Loucy (cell line): ENCODE results near the gene WNT9A.

Source experiments
- H2AFZ ChIP-seq: fragments of 200-600 bp; sonication (generic); 2 replicates; pipeline ENCODE4 v1.6.0; 2016; ENCODE audit warnings: antibody characterized with exemption, mild to moderate bottlenecking, low read length, moderate library complexity
- H3F3A ChIP-seq: fragments of 200-600 bp; 2 replicates; pipeline ENCODE4 v1.6.0; 2016; ENCODE audit warnings: antibody characterized with exemption, low read depth, mild to moderate bottlenecking
- H3K27me3 ChIP-seq: fragments of 200-600 bp; sonication (generic); 2 replicates; pipeline ENCODE4 v1.6.1; 2014; ENCODE audit warnings: low read length, mild to moderate bottlenecking; ENCODE audit not compliant: insufficient read depth, poor library complexity, severe bottlenecking
- H3K36me3 ChIP-seq: fragments of 200-600 bp; sonication (generic); 2 replicates; pipeline ENCODE4 v1.6.1; 2016; ENCODE audit warnings: low read length; ENCODE audit not compliant: insufficient read depth
- H3K4me1 ChIP-seq: fragments of 200-600 bp; sonication (generic); 2 replicates; pipeline ENCODE4 v1.5.1; 2014; ENCODE audit warnings: low read length, mild to moderate bottlenecking; ENCODE audit not compliant: insufficient read depth, poor library complexity, severe bottlenecking
- H3K4me2 ChIP-seq: fragments of 200-600 bp; sonication (generic); 2 replicates; pipeline ENCODE4 v1.6.0; 2014; ENCODE audit warnings: antibody characterized with exemption, low read length, low read depth, mild to moderate bottlenecking; ENCODE audit not compliant: poor library complexity, severe bottlenecking
- H3K4me3 ChIP-seq: fragments of 200-600 bp; sonication (generic); 2 replicates; pipeline ENCODE4 v1.5.1; 2014; ENCODE audit warnings: low read length, mild to moderate bottlenecking, mixed read lengths; ENCODE audit not compliant: poor library complexity, severe bottlenecking
- H3K79me2 ChIP-seq: fragments of 200-600 bp; sonication (generic); 2 replicates; pipeline ENCODE4 v1.6.1; 2014; ENCODE audit warnings: low read length; ENCODE audit not compliant: insufficient read depth
- H3K9ac ChIP-seq: fragments of 200-600 bp; sonication (generic); 2 replicates; pipeline ENCODE4 v1.6.0; 2014; ENCODE audit warnings: mild to moderate bottlenecking, low read depth, low read length, moderate library complexity; ENCODE audit not compliant: poor library complexity, severe bottlenecking
- H3K9me2 ChIP-seq: fragments of 200-600 bp; sonication (generic); replicated peaks from 2 replicates; pipeline ENCODE4 v1.6.1; 2016; ENCODE audit warnings: low read depth, low read length, mixed read lengths
- H3K9me3 ChIP-seq: fragments of 200-600 bp; sonication (generic); 2 replicates; pipeline ENCODE4 v1.6.1; 2014; ENCODE audit warnings: mild to moderate bottlenecking, antibody characterized with exemption, low read length, low read depth; ENCODE audit not compliant: insufficient read depth
- H4K20me1 ChIP-seq: fragments of 200-600 bp; sonication (generic); 2 replicates; pipeline ENCODE4 v1.6.0; 2014; ENCODE audit warnings: antibody characterized with exemption, low read length, mild to moderate bottlenecking; ENCODE audit not compliant: insufficient read depth, poor library complexity, severe bottlenecking
- CTCF ChIP-seq: fragments of 200-600 bp; sonication (generic); conservative IDR thresholded peaks from 2 replicates; pipeline ENCODE4 v1.5.1; 2014; ENCODE audit warnings: mild to moderate bottlenecking, antibody characterized with exemption, low read length
- EZH2phosphoT487 ChIP-seq: fragments of 200-600 bp; IDR thresholded peaks from 2 replicates; pipeline ENCODE4 v1.6.1; 2018; ENCODE audit warnings: antibody characterized with exemption, mild to moderate bottlenecking, moderate library complexity, borderline replicate concordance

Gene WNT9A

GRCh38 chr1:227944931-227945890 is 2.5 kb downstream of the WNT9A start:
- H3K4me3 ChIP-seq, result no peak overlapping the region
- no peak overlapping the region for H2AFZ ChIP-seq
- H3F3A ChIP-seq, result no peaks in the 10 kb centered on the region
- no peaks in the 10 kb centered on the region; the same call in 1 of the 2 replicates for H3K9me3 ChIP-seq
- no peaks in the 10 kb centered on the region for H3K79me2 ChIP-seq
- peaks cover 8% of the 10 kb centered on the region for H3K4me1 ChIP-seq
- H3K27me3 ChIP-seq, result peaks cover 9% of the 10 kb centered on the region
- no peaks in the 10 kb centered on the region for H3K9me2 ChIP-seq
- H3K9ac ChIP-seq, result no peak overlapping the region
- H3K36me3 ChIP-seq, result no peaks in the 10 kb centered on the region
- H3K4me2 ChIP-seq, result no peak overlapping the region
- H4K20me1 ChIP-seq, result no peaks in the 10 kb centered on the region
- no peak for TF ChIP-seq CTCF
- TF ChIP-seq EZH2phosphoT487, result no peak

- Histone ChIP-seq H2AFZ (no peak overlapping the region), H3K27me3 (peaks cover 9% of the 10 kb centered on the region), H3K9ac (no peak overlapping the region), H3K9me2 (no peaks in the 10 kb centered on the region), H3F3A (no peaks in the 10 kb centered on the region), H3K4me2 (no peak overlapping the region), H4K20me1 (no peaks in the 10 kb centered on the region), H3K36me3 (no peaks in the 10 kb centered on the region), H3K4me3 (no peak overlapping the region), H3K9me3 (no peaks in the 10 kb centered on the region; the same call in 1 of the 2 replicates), H3K79me2 (no peaks in the 10 kb centered on the region), H3K4me1 (peaks cover 8% of the 10 kb centered on the region)
- TF ChIP-seq EZH2phosphoT487 (no peak), CTCF (no peak)
Observed at GRCh38 chr1:227944090-227944930, 3.4 kb downstream of the WNT9A start.

- Histone ChIP-seq H2AFZ (no peak overlapping the region), H3K4me3 (no peak overlapping the region), H3K36me3 (no peaks in the 10 kb centered on the region), H3K4me2 (no peak overlapping the region), H3K9ac (no peak overlapping the region), H3K9me3 (no peaks in the 10 kb centered on the region; the same call in 1 of the 2 replicates), H3K27me3 (peaks cover 9% of the 10 kb centered on the region), H3K79me2 (no peaks in the 10 kb centered on the region), H4K20me1 (no peaks in the 10 kb centered on the region), H3K9me2 (no peaks in the 10 kb centered on the region), H3K4me1 (peaks cover 8% of the 10 kb centered on the region), H3F3A (no peaks in the 10 kb centered on the region)
- TF ChIP-seq CTCF (no peak), EZH2phosphoT487 (no peak)
Observed at GRCh38 chr1:227943381-227944089, 4.2 kb downstream of the WNT9A start.
